Progenitor cell of endocrine pancreas (in vitro differentiated cells): ENCODE results near the gene GMPR. TPM values are rescaled to one million over a fixed set of nuclear protein-coding genes. Genes with fewer than 3 reads are reported as not detected.
"Not testable (repeated sequence)": the region's sequence is repeated elsewhere in the genome, so short reads cannot be mapped to it uniquely, and the experiment has no call there.

Source experiments
- DNase-seq: peaks from one replicate; pipeline ENCODE4 v3.0.0; 2021; ENCODE audit warnings: low spot score; ENCODE audit not compliant: unreplicated experiment
- H3K27ac Mint-ChIP-seq: 2 replicates; pipeline ENCODE4 v1.8.0; 2021; ENCODE audit warnings: mild to moderate bottlenecking, moderate library complexity, mixed read lengths
- H3K27me3 Mint-ChIP-seq: 2 replicates; pipeline ENCODE4 v1.8.0; 2021; ENCODE audit warnings: mixed read lengths
- H3K36me3 Mint-ChIP-seq: 2 replicates; pipeline ENCODE4 v1.8.0; 2022; ENCODE audit warnings: mixed read lengths; ENCODE audit not compliant: insufficient read depth
- H3K4me1 Mint-ChIP-seq: 2 replicates; pipeline ENCODE4 v1.8.0; 2021; ENCODE audit warnings: low read depth, mixed read lengths
- H3K4me3 Mint-ChIP-seq: 2 replicates; pipeline ENCODE4 v1.8.0; 2021; ENCODE audit warnings: low read depth, mild to moderate bottlenecking, moderate library complexity, mixed read lengths
- H3K9me3 Mint-ChIP-seq: 2 replicates; pipeline ENCODE4 v1.8.0; 2021; ENCODE audit warnings: low read depth, mixed read lengths
- total RNA-seq: library from RNA; stranded (reverse); gene quantifications from 2 replicates; pipeline ENCODE4 v1.2.1, GENCODE V29; 2021
- TF ChIP-seq, protein P1 (sequence below): fragments of 200-600 bp; sonication (generic); IDR thresholded peaks from one replicate; pipeline ENCODE4 v1.5.0; 2021; ENCODE audit warnings: antibody characterized with exemption, mild to moderate bottlenecking; ENCODE audit not compliant: unreplicated experiment

Gene GMPR
- total RNA-seq, 1 donor from 2014 or later: 0.50 TPM

DNA sequence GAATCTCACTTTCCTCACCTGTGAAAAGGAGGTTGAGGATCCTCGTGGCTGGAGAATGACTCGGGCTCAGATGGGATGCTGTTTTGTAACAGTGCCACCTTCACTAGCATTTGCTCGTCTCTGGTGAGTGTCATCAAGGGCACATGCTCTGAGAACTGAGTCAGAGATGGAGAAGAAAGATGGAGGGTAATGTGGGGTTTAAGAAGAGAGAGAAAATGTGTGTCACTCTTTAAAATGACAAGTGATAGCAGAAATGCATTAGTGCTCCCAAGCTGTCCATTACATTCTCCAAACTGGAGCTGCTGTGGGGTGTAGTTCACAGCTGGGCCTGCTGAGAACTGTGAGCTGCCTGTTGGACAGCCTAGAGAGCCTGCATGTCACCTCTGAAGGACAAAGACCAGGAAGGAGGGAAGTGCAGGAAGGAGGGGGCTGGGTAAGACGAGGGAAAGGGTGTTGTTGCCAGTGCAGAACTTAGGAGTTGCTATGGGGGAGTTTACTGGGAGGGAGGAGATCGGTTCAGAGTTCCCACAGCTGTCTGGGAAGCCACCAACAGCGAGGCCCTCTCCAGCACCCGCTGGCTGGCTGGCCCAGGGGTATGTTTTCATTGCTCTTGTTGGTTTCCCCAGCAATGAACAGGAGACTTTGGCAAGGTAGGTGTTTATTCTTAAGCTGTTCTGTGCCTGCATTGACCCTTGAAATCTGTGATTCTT is 19.8 kb downstream of the GMPR start:
- no peak for DNase-seq
- TF ChIP-seq, protein P1, sequence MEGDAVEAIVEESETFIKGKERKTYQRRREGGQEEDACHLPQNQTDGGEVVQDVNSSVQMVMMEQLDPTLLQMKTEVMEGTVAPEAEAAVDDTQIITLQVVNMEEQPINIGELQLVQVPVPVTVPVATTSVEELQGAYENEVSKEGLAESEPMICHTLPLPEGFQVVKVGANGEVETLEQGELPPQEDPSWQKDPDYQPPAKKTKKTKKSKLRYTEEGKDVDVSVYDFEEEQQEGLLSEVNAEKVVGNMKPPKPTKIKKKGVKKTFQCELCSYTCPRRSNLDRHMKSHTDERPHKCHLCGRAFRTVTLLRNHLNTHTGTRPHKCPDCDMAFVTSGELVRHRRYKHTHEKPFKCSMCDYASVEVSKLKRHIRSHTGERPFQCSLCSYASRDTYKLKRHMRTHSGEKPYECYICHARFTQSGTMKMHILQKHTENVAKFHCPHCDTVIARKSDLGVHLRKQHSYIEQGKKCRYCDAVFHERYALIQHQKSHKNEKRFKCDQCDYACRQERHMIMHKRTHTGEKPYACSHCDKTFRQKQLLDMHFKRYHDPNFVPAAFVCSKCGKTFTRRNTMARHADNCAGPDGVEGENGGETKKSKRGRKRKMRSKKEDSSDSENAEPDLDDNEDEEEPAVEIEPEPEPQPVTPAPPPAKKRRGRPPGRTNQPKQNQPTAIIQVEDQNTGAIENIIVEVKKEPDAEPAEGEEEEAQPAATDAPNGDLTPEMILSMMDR: no peak
- Mint-ChIP-seq H3K27ac (no peak overlapping the region), H3K9me3 (peaks cover 2% of the 10 kb centered on the region), H3K36me3 (peaks cover 1% of the 10 kb centered on the region), H3K4me3 (no peak overlapping the region), H3K27me3 (peaks cover 17% of the 10 kb centered on the region), H3K4me1 (peaks cover 4% of the 10 kb centered on the region)

DNA sequence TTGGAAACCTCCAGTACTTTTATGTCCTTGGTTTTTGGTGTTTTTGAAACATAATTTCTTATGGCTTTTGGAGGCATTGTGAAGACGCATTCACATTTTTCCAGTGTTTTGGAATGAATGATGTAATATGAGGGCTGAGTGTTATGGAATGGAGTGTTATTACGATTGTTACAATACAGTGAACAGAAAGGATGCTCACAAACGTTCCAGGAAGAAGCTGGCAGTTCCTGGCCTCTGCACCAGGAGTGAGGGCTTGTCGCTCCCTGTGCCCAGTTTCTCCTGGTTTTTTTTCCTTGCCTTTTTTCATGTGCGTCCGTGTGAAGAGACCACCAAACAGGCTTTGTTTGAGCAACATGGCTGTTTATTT is 20.3 kb downstream of the GMPR start:
- Mint-ChIP-seq H3K27ac (no peak overlapping the region), H3K4me1 (peaks cover 4% of the 10 kb centered on the region), H3K9me3 (peaks cover 2% of the 10 kb centered on the region), H3K4me3 (no peak overlapping the region), H3K36me3 (peaks cover 1% of the 10 kb centered on the region), H3K27me3 (peaks cover 17% of the 10 kb centered on the region)
- DNase-seq: no peak
- TF ChIP-seq, protein P1: no peak

DNA sequence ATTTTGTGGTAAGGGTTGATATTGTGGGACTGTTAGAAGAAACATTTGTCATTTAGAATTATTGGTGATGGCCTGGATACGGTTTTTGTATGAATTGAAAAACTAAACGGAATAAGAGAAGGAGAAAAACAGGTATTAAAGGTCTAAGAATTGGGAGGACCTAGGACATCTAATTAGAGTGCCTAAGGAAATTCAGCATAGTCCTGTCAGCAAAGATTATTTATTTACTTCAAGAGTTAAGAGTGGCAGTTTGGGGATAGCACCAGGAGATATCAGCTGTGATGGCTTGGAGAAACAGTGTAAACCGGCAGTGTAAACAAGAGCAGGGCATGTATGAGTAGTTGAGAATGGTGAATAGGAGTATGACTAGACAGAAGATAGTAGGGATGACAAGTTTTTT is 21.2 kb downstream of the GMPR start:
- H3K9me3 Mint-ChIP-seq, H3K36me3 Mint-ChIP-seq: not testable (repeated sequence)
- peaks cover 17% of the 10 kb centered on the region for H3K27me3 Mint-ChIP-seq

DNA sequence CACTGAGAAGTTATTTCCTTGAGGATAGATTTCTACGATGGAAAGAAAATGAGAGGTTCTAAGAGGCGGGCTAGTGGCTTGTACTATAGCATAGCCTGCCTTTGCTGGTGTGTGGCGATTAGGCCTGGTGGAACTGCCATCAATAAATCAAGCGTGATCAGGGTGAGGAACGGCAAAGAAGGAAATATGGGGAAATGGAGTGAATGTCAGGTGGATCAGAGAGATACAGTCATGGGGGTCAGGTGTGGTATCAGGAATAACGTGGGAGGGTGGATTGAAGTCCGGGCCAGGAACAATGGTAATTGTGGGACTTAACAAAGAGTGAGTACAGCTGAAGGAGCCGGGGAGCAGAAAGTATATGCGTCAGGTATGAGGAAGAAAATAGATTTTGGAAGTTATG is 22.2 kb downstream of the GMPR start:
- H3K4me3 Mint-ChIP-seq, H3K4me1 Mint-ChIP-seq, H3K9me3 Mint-ChIP-seq, DNase-seq, H3K27ac Mint-ChIP-seq, H3K36me3 Mint-ChIP-seq: not testable (repeated sequence)
- peaks cover 20% of the 10 kb centered on the region for H3K27me3 Mint-ChIP-seq

More for the DNA sequence above, 21.2 kb downstream of the GMPR start:
- H3K4me3 Mint-ChIP-seq, DNase-seq, H3K27ac Mint-ChIP-seq, H3K4me1 Mint-ChIP-seq: not testable (repeated sequence)

DNA sequence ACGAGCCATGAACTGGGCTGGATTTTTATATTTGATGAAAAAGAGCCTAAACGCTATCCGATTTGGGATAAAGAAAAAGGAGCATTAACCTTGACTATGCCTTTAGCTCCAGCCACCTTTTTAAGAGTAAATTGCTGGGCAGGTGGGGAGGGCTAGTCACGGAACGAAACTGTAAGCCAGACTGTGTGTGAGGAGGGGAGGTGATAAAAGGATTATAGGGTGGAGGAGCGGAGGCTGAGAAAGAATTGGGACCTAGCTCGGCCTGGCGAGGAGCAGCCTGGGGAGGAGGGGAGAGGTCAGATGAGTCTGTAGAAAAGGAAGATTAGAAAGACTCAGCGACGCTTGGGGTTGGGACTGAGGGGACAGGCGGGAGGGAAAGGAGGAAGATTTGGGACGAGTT is 24.4 kb downstream of the GMPR start:
- H3K36me3 Mint-ChIP-seq, H3K4me3 Mint-ChIP-seq, H3K9me3 Mint-ChIP-seq, H3K4me1 Mint-ChIP-seq, DNase-seq, H3K27ac Mint-ChIP-seq: not testable (repeated sequence)
- H3K27me3 Mint-ChIP-seq: peaks cover 21% of the 10 kb centered on the region

DNA sequence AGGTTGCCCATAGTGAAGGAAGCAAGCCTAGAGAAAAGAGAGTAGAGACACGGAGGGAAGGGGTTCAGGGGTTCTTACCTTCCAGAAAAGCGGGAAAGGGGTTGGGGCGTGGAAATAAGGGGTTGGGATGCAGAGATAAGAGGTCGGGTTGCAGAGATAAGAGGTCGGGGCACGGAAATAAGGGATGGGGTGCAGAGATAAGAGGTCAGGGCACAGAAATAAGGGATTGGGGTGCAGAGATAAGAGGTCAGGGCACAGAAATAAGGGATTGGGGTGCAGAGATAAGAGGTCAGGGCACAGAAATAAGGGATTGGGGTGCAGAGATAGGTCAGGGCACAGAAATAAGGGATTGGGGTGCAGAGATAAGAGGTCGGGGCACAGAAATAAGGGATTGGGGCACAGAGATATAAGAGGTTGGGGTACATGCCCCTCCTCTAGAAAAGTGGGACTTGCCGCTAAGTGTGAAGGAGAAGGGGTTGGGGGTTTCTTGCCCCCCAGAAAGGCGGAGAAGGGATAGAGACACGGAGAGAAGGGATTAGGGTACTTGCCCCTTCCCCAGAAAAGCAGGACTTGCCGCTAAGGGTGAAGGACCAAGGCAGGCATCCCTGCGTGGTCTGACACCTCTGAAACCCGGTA is 25.2 kb downstream of the GMPR start:
- not testable (repeated sequence) for H3K4me1 Mint-ChIP-seq, H3K9me3 Mint-ChIP-seq, H3K4me3 Mint-ChIP-seq, H3K36me3 Mint-ChIP-seq, H3K27ac Mint-ChIP-seq, DNase-seq
- peaks cover 13% of the 10 kb centered on the region for H3K27me3 Mint-ChIP-seq

DNA sequence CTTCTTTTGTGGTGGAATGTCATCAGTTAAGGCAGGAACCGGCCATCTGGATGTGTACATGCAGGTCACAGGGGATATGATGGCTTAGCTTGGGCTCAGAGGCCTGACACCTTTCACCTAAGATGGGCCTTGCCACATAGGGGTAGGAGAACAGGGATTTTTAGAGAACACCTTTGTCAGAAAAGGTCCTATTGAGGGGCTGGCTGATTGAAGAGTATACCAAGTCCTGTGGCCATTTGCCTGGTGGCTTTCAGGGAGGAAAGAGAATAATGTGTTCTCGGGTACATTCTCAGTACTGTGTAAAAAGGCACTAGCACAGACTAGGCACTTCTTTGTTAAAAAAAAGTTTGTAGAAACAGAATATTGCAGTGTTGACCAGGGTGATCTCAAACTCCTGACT is 26.4 kb downstream of the GMPR start:
- H3K4me3 Mint-ChIP-seq: no peak overlapping the region
- TF ChIP-seq, protein P1: no peak
- H3K27ac Mint-ChIP-seq: no peak overlapping the region
- peaks cover 2% of the 10 kb centered on the region for H3K36me3 Mint-ChIP-seq
- H3K27me3 Mint-ChIP-seq: peaks cover 4% of the 10 kb centered on the region
- no peak for DNase-seq
- no peaks in the 10 kb centered on the region for H3K4me1 Mint-ChIP-seq
- no peaks in the 10 kb centered on the region for H3K9me3 Mint-ChIP-seq
